Endometrial microvascular endothelial cells (primary cell): ENCODE data around the gene BBS4. TPM values are rescaled to one million over a fixed set of nuclear protein-coding genes. Genes with fewer than 3 reads are reported as not detected.

Source experiments
- in situ Hi-C: cut with HindIII; loops from 2 replicates; pipeline ENCODE4 v1.10.0; 2017; ENCODE audit warnings: low sequenced_read_pairs, low pct_unique_long_range_greater_than_20kb; ENCODE audit errors: inconsistent ontology term
- total RNA-seq: library from RNA; depleted of rRNA; stranded (reverse); fragments of >200 nt; gene quantifications from one replicate; pipeline ENCODE4 v1.2.3, GENCODE V29; 2015; ENCODE audit errors: inconsistent ontology term

Gene BBS4
- total RNA-seq, 1 donor from 2014 or later, result 5.6 TPM

GRCh38 chr15:72751751-72752455 is 65.9 kb downstream of the BBS4 start:
- in situ Hi-C loops, result loop anchor here (25.0 kb wide), 1 partner anchor 335 kb away; no protein-coding TSS in a partner anchor

- in situ Hi-C loops, result loop anchor here (25.0 kb wide), 1 partner anchor 333 kb away; no protein-coding TSS in a partner anchor
Observed at GRCh38 chr15:72754096-72754495, 68.1 kb downstream of the BBS4 start.

- in situ Hi-C loops, result loop anchor here (25.0 kb wide), 1 partner anchor 329 kb away; no protein-coding TSS in a partner anchor
Observed at GRCh38 chr15:72758182-72758581, 72.2 kb downstream of the BBS4 start.

GRCh38 chr15:72760590-72761260 is 74.7 kb downstream of the BBS4 start:
- in situ Hi-C loops, result loop anchor here (25.0 kb wide), 1 partner anchor 327 kb away; no protein-coding TSS in a partner anchor

GRCh38 chr15:72764656-72765055 is 78.6 kb downstream of the BBS4 start:
- in situ Hi-C loops, result loop anchor here (25.0 kb wide), 1 partner anchor 323 kb away; no protein-coding TSS in a partner anchor

GRCh38 chr15:72766025-72766424 is 80.0 kb downstream of the BBS4 start:
- in situ Hi-C loops, result loop anchor here (25.0 kb wide), 1 partner anchor 321 kb away; no protein-coding TSS in a partner anchor

- in situ Hi-C loops, result loop anchor here (25.0 kb wide), 1 partner anchor 321 kb away; no protein-coding TSS in a partner anchor
Observed at GRCh38 chr15:72766780-72767179, 80.8 kb downstream of the BBS4 start.

GRCh38 chr15:72770673-72771328 is 84.8 kb downstream of the BBS4 start:
- in situ Hi-C loops, result loop anchor here (25.0 kb wide), 1 partner anchor 316 kb away; no protein-coding TSS in a partner anchor

- in situ Hi-C loops, result loop anchor here (25.0 kb wide), 1 partner anchor 316 kb away; no protein-coding TSS in a partner anchor
Observed at GRCh38 chr15:72771329-72771725, 85.3 kb downstream of the BBS4 start.

GRCh38 chr15:72774696-72775383 is 88.8 kb downstream of the BBS4 start:
- in situ Hi-C loops, result loop anchor here (25.0 kb wide), 1 partner anchor 312 kb away; no protein-coding TSS in a partner anchor

- in situ Hi-C loops, result no loop called here
Observed at GRCh38 chr15:72778796-72779195, 92.8 kb downstream of the BBS4 start.

GRCh38 chr15:72781631-72782030 is 95.6 kb downstream of the BBS4 start:
- in situ Hi-C loops, result no loop called here

- in situ Hi-C loops, result no loop called here
Observed at GRCh38 chr15:72782274-72783003, 96.4 kb downstream of the BBS4 start.

GRCh38 chr15:72783004-72783639 is 97.1 kb downstream of the BBS4 start:
- in situ Hi-C loops, result no loop called here

- in situ Hi-C loops, result no loop called here
Observed at GRCh38 chr15:72783640-72784455, 97.8 kb downstream of the BBS4 start, which contains the start of gene ADPGK. Gene ADPGK (minus strand): TSS chr15:72783758. CDS start chr15:72783691, 67 bp downstream.

- in situ Hi-C loops, result no loop called here
Observed at GRCh38 chr15:72784456-72784876, 98.5 kb downstream of the BBS4 start.

GRCh38 chr15:72785432-72785831 is 99.4 kb downstream of the BBS4 start:
- in situ Hi-C loops, result no loop called here
